WTC11 (cell line): ENCODE data around the gene MID1. TPM values are rescaled to one million over a fixed set of nuclear protein-coding genes. Genes with fewer than 3 reads are reported as not detected.

Experiments
- ATAC-seq: fragments of 200-7000 bp; cut with Tn5 transposase; 2 replicates; pipeline ENCODE4 v1.10.0; 2021; ENCODE audit warnings: mild to moderate bottlenecking, moderate library complexity
- CTCF ChIA-PET: fragments of 300-600 bp; sonication (Branson Sonifier 250); formaldehyde crosslinking; loops from one replicate; lab custom pipeline; 2021; ENCODE audit warnings: antibody characterized with exemption; lab: Charles Lee
- POLR2A ChIA-PET: fragments of 350-600 bp; sonication (Branson Sonifier 250); formaldehyde crosslinking; loops from one replicate; lab custom pipeline; 2021; ENCODE audit warnings: antibody characterized with exemption; lab: Charles Lee
- DNase-seq: peaks from one replicate; pipeline ENCODE4 v3.0.0; 2021; ENCODE audit warnings: low spot score
- H3K27ac Mint-ChIP-seq: 2 replicates; pipeline ENCODE4 v1.8.0; 2021; ENCODE audit warnings: mixed read lengths
- H3K27me3 Mint-ChIP-seq: 2 replicates; pipeline ENCODE4 v1.8.0; 2021; ENCODE audit warnings: low read depth, mild to moderate bottlenecking, moderate library complexity, mixed read lengths
- H3K36me3 Mint-ChIP-seq: 2 replicates; pipeline ENCODE4 v1.8.0; 2021; ENCODE audit warnings: mixed read lengths
- H3K4me1 Mint-ChIP-seq: 2 replicates; pipeline ENCODE4 v1.8.0; 2022; ENCODE audit warnings: mixed read lengths
- H3K4me3 Mint-ChIP-seq: 2 replicates; pipeline ENCODE4 v1.8.0; 2021; ENCODE audit warnings: mild to moderate bottlenecking, moderate library complexity, mixed read lengths
- H3K9me3 Mint-ChIP-seq: 2 replicates; pipeline ENCODE4 v1.8.0; 2021; ENCODE audit warnings: mixed read lengths
- GABPB1 ChIP-seq: sonication (generic); formaldehyde crosslinking; IDR thresholded peaks from 2 replicates; pipeline ENCODE4 v1.8.1; 2023; ENCODE audit warnings: mild to moderate bottlenecking, missing genetic modification reagents
- HMGA2 ChIP-seq: fragments of 250-450 bp; sonication (Bioruptor Pico); IDR thresholded peaks from 2 replicates; pipeline ENCODE4 v1.4.0; 2021; ENCODE audit warnings: mild to moderate bottlenecking, moderate library complexity
- NFE2L1 ChIP-seq: sonication (generic); formaldehyde crosslinking; IDR thresholded peaks from 2 replicates; pipeline ENCODE4 v1.8.1; 2023; ENCODE audit warnings: missing genetic modification reagents
- NR1H2 ChIP-seq: sonication (generic); formaldehyde crosslinking; IDR thresholded peaks from 2 replicates; pipeline ENCODE4 v1.9.0; 2021; ENCODE audit warnings: mild to moderate bottlenecking, moderate library complexity, missing genetic modification reagents
- ZNF263 ChIP-seq: sonication (generic); formaldehyde crosslinking; IDR thresholded peaks from 2 replicates; pipeline ENCODE4 v1.8.1; 2022; ENCODE audit warnings: low read depth, mild to moderate bottlenecking, moderate library complexity, missing genetic modification reagents
- total RNA-seq: library from RNA; stranded (reverse); gene quantifications from 3 replicates; pipeline ENCODE4 v1.2.3, GENCODE V29; 2021
- TF ChIP-seq, protein P1 (sequence below): sonication (generic); formaldehyde crosslinking; IDR thresholded peaks from 2 replicates; pipeline ENCODE4 v1.8.1; 2023; ENCODE audit warnings: mild to moderate bottlenecking, missing genetic modification reagents, moderate library complexity
- TF ChIP-seq, protein P2 (sequence below): sonication (generic); formaldehyde crosslinking; IDR thresholded peaks from 2 replicates; pipeline ENCODE4 v1.8.0; 2023; ENCODE audit warnings: missing genetic modification reagents
- TF ChIP-seq, protein P3 (sequence below): sonication (generic); formaldehyde crosslinking; IDR thresholded peaks from 2 replicates; pipeline ENCODE4 v1.8.0; 2023; ENCODE audit warnings: missing genetic modification reagents, mild to moderate bottlenecking, borderline replicate concordance
- TF ChIP-seq, protein P4 (sequence below): sonication (generic); formaldehyde crosslinking; IDR thresholded peaks from 2 replicates; pipeline ENCODE4 v1.8.0; 2022; ENCODE audit warnings: missing genetic modification reagents
- TF ChIP-seq, protein P5 (sequence below): sonication (generic); formaldehyde crosslinking; IDR thresholded peaks from 2 replicates; pipeline ENCODE4 v1.8.1; 2023; ENCODE audit warnings: mild to moderate bottlenecking, missing genetic modification reagents
- TF ChIP-seq, protein P6 (sequence below): sonication (generic); formaldehyde crosslinking; IDR thresholded peaks from 2 replicates; pipeline ENCODE4 v1.8.0; 2023; ENCODE audit warnings: mild to moderate bottlenecking, missing genetic modification reagents
- TF ChIP-seq, protein P7 (sequence below): sonication (generic); formaldehyde crosslinking; IDR thresholded peaks from 2 replicates; pipeline ENCODE4 v1.8.1; 2022; ENCODE audit warnings: low read depth, missing genetic modification reagents, borderline replicate concordance
- TF ChIP-seq, protein P8 (sequence below): sonication (generic); formaldehyde crosslinking; IDR thresholded peaks from 2 replicates; pipeline ENCODE4 v1.8.0; 2022; ENCODE audit warnings: mild to moderate bottlenecking, missing genetic modification reagents
- TF ChIP-seq, protein P9 (sequence below): sonication (generic); formaldehyde crosslinking; IDR thresholded peaks from 2 replicates; pipeline ENCODE4 v1.8.0; 2022; ENCODE audit warnings: mild to moderate bottlenecking, missing genetic modification reagents

MID1 gene
- total RNA-seq, 1 experiment from 2014 or later: 52.2 TPM

DNA sequence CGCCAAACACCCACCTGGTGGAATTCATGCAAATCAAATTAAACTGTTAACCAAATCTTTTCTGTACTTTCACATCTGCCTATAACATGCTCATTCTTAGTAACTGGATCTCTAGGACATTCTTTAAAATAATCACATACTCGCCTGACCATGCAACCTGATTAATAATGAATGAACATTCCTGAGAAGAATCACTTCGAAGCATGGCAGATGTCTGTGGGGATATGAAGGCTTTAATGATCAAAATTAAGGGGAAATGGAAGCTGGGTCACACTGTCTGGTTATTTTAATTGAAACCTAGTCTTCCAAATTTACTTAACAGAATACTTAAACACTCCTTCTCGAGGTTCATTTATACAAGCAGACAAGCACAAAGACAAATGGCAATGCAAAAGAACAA, 44.2 kb downstream of the MID1 start:
- Mint-ChIP-seq H3K9me3 (peaks cover 12% of the 10 kb centered on the region), H3K27me3 (no peaks in the 10 kb centered on the region)
- no peak for ATAC-seq
- POLR2A ChIA-PET: no interaction called here
- TF ChIP-seq, protein P1, sequence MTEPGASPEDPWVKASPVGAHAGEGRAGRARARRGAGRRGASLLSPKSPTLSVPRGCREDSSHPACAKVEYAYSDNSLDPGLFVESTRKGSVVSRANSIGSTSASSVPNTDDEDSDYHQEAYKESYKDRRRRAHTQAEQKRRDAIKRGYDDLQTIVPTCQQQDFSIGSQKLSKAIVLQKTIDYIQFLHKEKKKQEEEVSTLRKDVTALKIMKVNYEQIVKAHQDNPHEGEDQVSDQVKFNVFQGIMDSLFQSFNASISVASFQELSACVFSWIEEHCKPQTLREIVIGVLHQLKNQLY: no peak
- TF ChIP-seq, protein P2, sequence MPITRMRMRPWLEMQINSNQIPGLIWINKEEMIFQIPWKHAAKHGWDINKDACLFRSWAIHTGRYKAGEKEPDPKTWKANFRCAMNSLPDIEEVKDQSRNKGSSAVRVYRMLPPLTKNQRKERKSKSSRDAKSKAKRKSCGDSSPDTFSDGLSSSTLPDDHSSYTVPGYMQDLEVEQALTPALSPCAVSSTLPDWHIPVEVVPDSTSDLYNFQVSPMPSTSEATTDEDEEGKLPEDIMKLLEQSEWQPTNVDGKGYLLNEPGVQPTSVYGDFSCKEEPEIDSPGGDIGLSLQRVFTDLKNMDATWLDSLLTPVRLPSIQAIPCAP (CRISPR knock-in tag): no peak
- no peak for TF ChIP-seq NR1H2 (CRISPR knock-in tag)
- TF ChIP-seq, protein P3, sequence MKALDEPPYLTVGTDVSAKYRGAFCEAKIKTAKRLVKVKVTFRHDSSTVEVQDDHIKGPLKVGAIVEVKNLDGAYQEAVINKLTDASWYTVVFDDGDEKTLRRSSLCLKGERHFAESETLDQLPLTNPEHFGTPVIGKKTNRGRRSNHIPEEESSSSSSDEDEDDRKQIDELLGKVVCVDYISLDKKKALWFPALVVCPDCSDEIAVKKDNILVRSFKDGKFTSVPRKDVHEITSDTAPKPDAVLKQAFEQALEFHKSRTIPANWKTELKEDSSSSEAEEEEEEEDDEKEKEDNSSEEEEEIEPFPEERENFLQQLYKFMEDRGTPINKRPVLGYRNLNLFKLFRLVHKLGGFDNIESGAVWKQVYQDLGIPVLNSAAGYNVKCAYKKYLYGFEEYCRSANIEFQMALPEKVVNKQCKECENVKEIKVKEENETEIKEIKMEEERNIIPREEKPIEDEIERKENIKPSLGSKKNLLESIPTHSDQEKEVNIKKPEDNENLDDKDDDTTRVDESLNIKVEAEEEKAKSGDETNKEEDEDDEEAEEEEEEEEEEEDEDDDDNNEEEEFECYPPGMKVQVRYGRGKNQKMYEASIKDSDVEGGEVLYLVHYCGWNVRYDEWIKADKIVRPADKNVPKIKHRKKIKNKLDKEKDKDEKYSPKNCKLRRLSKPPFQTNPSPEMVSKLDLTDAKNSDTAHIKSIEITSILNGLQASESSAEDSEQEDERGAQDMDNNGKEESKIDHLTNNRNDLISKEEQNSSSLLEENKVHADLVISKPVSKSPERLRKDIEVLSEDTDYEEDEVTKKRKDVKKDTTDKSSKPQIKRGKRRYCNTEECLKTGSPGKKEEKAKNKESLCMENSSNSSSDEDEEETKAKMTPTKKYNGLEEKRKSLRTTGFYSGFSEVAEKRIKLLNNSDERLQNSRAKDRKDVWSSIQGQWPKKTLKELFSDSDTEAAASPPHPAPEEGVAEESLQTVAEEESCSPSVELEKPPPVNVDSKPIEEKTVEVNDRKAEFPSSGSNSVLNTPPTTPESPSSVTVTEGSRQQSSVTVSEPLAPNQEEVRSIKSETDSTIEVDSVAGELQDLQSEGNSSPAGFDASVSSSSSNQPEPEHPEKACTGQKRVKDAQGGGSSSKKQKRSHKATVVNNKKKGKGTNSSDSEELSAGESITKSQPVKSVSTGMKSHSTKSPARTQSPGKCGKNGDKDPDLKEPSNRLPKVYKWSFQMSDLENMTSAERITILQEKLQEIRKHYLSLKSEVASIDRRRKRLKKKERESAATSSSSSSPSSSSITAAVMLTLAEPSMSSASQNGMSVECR (CRISPR knock-in tag): no peak
- TF ChIP-seq, protein P4, sequence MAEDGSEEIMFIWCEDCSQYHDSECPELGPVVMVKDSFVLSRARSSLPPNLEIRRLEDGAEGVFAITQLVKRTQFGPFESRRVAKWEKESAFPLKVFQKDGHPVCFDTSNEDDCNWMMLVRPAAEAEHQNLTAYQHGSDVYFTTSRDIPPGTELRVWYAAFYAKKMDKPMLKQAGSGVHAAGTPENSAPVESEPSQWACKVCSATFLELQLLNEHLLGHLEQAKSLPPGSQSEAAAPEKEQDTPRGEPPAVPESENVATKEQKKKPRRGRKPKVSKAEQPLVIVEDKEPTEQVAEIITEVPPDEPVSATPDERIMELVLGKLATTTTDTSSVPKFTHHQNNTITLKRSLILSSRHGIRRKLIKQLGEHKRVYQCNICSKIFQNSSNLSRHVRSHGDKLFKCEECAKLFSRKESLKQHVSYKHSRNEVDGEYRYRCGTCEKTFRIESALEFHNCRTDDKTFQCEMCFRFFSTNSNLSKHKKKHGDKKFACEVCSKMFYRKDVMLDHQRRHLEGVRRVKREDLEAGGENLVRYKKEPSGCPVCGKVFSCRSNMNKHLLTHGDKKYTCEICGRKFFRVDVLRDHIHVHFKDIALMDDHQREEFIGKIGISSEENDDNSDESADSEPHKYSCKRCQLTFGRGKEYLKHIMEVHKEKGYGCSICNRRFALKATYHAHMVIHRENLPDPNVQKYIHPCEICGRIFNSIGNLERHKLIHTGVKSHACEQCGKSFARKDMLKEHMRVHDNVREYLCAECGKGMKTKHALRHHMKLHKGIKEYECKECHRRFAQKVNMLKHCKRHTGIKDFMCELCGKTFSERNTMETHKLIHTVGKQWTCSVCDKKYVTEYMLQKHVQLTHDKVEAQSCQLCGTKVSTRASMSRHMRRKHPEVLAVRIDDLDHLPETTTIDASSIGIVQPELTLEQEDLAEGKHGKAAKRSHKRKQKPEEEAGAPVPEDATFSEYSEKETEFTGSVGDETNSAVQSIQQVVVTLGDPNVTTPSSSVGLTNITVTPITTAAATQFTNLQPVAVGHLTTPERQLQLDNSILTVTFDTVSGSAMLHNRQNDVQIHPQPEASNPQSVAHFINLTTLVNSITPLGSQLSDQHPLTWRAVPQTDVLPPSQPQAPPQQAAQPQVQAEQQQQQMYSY (CRISPR knock-in tag): no peak
- TF ChIP-seq, all 79 proteins: peak for 0
- Mint-ChIP-seq H3K4me3 (no peak overlapping the region), H3K27ac (no peak overlapping the region), H3K36me3 (peaks cover 24% of the 10 kb centered on the region), H3K4me1 (peaks cover 42% of the 10 kb centered on the region)
- no peak for DNase-seq
- CTCF ChIA-PET: interaction anchor here (0.9 kb wide), 1 partner anchor 193 kb away, joined by 3 read pairs; no protein-coding TSS in a partner anchor

DNA sequence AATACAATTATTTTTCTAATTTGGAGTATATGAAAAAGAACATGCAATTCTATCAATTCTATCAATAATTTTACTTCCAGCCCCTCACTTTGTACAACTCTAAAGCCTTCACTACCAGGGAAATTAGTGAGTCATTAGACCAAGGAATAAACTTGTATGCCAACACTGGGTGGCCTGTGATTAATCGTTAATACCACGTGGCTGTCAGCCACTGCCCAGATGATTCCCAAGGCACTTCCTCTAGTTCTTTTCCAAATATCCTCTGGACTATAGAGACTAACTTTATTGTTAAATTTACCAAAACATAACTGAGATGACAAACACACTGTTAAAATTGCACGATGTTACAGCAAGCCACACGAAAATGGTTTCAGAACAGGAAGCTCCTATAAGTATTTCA, 45.7 kb downstream of the MID1 start:
- ATAC-seq (no peak), DNase-seq (no peak)
- Mint-ChIP-seq H3K9me3 (peaks cover 12% of the 10 kb centered on the region), H3K4me3 (no peak overlapping the region), H3K36me3 (peaks cover 24% of the 10 kb centered on the region), H3K27ac (no peak overlapping the region), H3K27me3 (no peaks in the 10 kb centered on the region), H3K4me1 (peaks cover 46% of the 10 kb centered on the region)
- CTCF ChIA-PET: no interaction called here
- POLR2A ChIA-PET: no interaction called here
- TF ChIP-seq, protein P5, sequence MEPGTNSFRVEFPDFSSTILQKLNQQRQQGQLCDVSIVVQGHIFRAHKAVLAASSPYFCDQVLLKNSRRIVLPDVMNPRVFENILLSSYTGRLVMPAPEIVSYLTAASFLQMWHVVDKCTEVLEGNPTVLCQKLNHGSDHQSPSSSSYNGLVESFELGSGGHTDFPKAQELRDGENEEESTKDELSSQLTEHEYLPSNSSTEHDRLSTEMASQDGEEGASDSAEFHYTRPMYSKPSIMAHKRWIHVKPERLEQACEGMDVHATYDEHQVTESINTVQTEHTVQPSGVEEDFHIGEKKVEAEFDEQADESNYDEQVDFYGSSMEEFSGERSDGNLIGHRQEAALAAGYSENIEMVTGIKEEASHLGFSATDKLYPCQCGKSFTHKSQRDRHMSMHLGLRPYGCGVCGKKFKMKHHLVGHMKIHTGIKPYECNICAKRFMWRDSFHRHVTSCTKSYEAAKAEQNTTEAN (CRISPR knock-in tag): no peak
- TF ChIP-seq, all 79 proteins: peak for 0

DNA sequence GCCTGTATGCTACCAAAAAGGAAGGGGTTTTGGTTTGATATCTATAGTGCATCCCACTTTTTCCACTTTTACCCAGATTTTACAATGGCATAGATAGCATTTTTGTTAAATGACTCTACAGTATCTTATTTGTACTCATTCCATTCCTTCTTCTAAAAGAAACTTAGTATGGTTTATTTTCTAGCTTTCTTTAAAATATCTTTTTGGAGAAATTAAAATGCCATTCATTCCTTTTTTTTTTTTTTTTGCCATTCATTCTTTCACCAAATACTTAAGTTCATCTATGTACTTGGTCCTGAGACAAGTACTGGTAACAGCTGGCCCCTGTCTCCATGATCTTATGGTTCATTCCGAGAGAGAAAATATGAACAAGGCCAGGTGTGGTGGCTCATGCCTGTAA, 49.1 kb downstream of the MID1 start:
- no peak overlapping the region for H3K4me3 Mint-ChIP-seq
- H3K9me3 Mint-ChIP-seq: peaks cover 12% of the 10 kb centered on the region
- ATAC-seq: no peak
- POLR2A ChIA-PET: no interaction called here
- CTCF ChIA-PET: no interaction called here
- no peaks in the 10 kb centered on the region for H3K27me3 Mint-ChIP-seq
- no peak overlapping the region for H3K27ac Mint-ChIP-seq
- no peak for DNase-seq
- H3K4me1 Mint-ChIP-seq: peaks cover 29% of the 10 kb centered on the region
- H3K36me3 Mint-ChIP-seq: peaks cover 37% of the 10 kb centered on the region
- TF ChIP-seq, protein P6, sequence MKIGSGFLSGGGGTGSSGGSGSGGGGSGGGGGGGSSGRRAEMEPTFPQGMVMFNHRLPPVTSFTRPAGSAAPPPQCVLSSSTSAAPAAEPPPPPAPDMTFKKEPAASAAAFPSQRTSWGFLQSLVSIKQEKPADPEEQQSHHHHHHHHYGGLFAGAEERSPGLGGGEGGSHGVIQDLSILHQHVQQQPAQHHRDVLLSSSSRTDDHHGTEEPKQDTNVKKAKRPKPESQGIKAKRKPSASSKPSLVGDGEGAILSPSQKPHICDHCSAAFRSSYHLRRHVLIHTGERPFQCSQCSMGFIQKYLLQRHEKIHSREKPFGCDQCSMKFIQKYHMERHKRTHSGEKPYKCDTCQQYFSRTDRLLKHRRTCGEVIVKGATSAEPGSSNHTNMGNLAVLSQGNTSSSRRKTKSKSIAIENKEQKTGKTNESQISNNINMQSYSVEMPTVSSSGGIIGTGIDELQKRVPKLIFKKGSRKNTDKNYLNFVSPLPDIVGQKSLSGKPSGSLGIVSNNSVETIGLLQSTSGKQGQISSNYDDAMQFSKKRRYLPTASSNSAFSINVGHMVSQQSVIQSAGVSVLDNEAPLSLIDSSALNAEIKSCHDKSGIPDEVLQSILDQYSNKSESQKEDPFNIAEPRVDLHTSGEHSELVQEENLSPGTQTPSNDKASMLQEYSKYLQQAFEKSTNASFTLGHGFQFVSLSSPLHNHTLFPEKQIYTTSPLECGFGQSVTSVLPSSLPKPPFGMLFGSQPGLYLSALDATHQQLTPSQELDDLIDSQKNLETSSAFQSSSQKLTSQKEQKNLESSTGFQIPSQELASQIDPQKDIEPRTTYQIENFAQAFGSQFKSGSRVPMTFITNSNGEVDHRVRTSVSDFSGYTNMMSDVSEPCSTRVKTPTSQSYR: no peak
- TF ChIP-seq GABPB1 (CRISPR knock-in tag) (no peak), ZNF263 (CRISPR knock-in tag) (no peak), HMGA2 (CRISPR knock-in tag) (no peak), NFE2L1 (no peak)
- TF ChIP-seq, protein P7, sequence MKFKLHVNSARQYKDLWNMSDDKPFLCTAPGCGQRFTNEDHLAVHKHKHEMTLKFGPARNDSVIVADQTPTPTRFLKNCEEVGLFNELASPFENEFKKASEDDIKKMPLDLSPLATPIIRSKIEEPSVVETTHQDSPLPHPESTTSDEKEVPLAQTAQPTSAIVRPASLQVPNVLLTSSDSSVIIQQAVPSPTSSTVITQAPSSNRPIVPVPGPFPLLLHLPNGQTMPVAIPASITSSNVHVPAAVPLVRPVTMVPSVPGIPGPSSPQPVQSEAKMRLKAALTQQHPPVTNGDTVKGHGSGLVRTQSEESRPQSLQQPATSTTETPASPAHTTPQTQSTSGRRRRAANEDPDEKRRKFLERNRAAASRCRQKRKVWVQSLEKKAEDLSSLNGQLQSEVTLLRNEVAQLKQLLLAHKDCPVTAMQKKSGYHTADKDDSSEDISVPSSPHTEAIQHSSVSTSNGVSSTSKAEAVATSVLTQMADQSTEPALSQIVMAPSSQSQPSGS (CRISPR knock-in tag): no peak
- TF ChIP-seq, protein P8, sequence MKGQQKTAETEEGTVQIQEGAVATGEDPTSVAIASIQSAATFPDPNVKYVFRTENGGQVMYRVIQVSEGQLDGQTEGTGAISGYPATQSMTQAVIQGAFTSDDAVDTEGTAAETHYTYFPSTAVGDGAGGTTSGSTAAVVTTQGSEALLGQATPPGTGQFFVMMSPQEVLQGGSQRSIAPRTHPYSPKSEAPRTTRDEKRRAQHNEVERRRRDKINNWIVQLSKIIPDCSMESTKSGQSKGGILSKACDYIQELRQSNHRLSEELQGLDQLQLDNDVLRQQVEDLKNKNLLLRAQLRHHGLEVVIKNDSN: no peak
- TF ChIP-seq, protein P9, sequence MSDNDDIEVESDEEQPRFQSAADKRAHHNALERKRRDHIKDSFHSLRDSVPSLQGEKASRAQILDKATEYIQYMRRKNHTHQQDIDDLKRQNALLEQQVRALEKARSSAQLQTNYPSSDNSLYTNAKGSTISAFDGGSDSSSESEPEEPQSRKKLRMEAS (CRISPR knock-in tag): no peak
